Astrocyte of the spinal cord (primary cell): ENCODE measurements around the gene PAK1.

Experiments
- DNase-seq: peaks from one replicate; pipeline ENCODE4 v3.0.0; 2011; ENCODE audit warnings: low read depth, low spot score
- H3K4me3 ChIP-seq: 2 replicates; pipeline ENCODE4 v1.5.1; 2011; ENCODE audit warnings: low read depth, mild to moderate bottlenecking, low read length, moderate library complexity
- CTCF ChIP-seq: IDR thresholded peaks from 2 replicates; pipeline ENCODE4 v1.5.1; 2012; ENCODE audit warnings: low read depth, mild to moderate bottlenecking, low read length, inconsistent platforms
- in situ Hi-C: cut with HindIII; loops from 2 replicates; pipeline ENCODE4 v1.10.0; 2017; ENCODE audit warnings: low sequenced_read_pairs

PAK1 gene

DNA sequence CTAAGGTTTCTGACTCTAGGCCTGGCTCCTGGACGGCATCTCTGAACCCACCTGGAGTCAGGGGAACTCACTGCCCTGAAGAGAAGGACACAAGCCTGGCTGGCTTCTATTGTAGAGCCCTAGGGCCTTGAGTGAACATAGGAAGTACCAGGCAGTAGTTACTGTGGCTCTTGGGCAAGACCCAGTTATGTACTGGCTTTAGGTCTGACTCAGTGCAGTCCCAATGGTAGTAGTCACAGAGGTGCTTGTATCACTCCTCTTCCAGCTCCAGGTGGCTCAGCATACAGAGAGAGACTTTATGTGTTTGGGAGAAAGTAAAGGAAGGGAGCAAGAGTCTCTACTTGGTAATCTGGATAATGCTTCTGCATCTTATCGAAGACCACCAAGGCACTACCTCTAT is 13.9 kb upstream of the PAK1 start:
- H3K4me3 ChIP-seq, result no peak overlapping the region
- no peak for TF ChIP-seq CTCF
- in situ Hi-C loops, result no loop called here
- DNase-seq, result no peak

- no peak overlapping the region for H3K4me3 ChIP-seq
- TF ChIP-seq CTCF, result no peak
- in situ Hi-C loops, result no loop called here
- no peak for DNase-seq
Measured at GRCh38 chr11:77479746-77480352, 6.0 kb upstream of the PAK1 start.

- in situ Hi-C loops, result no loop called here
- H3K4me3 ChIP-seq, result no peak overlapping the region
- no peak for TF ChIP-seq CTCF
- no peak for DNase-seq
Measured at GRCh38 chr11:77475206-77475605, 1.3 kb upstream of the PAK1 start.

- H3K4me3 ChIP-seq, result peak overlapping the region; percentile 56
- in situ Hi-C loops, result no loop called here
- TF ChIP-seq CTCF, result no peak
- no peak for DNase-seq
Measured at GRCh38 chr11:77474684-77475060, 778 bp upstream of the PAK1 start.

DNA sequence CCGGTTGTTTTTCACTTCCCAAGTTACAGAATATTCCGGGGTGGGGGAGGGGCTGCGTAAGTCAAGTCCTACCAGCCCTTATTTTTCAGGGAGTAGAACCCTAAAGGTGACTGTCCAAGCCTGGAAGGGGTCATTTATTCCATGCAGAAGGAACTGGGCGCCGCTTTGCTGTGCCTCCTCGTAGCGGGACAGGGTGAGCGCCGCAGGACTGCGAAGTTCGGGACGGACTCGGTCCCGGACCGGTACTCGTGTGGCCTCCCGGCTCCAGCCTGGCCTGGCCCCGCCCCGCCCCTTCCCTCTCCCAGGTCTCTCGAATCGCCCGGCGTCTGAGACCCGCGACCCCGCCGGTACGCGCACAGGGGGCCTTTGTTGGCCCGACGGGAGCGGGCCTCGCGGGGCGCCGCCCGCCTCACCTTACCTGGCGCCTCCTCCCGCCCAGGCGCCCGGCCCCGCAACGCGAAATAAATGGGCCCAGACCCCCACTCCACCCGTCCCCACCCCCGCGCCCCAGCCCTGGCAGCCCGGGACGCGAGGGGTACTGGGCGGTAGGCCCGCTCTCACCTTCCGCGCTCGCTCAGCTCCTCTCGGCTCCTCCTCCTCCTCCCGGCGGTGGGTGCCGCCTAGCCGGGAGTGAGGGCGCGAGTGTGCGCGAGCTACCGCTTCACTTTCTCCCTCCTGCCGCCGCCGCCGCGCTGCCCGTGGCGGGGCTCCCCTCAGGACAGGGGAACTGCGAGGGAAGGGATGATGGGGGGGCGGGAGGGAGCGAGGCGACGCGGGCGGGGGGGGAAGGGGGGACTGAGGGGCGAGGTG is 698 bp downstream of the PAK1 start:
- peak overlapping the region; percentile 56 for H3K4me3 ChIP-seq
- no peak for TF ChIP-seq CTCF
- in situ Hi-C loops, result no loop called here
- DNase-seq, result peak; percentile 16

DNA sequence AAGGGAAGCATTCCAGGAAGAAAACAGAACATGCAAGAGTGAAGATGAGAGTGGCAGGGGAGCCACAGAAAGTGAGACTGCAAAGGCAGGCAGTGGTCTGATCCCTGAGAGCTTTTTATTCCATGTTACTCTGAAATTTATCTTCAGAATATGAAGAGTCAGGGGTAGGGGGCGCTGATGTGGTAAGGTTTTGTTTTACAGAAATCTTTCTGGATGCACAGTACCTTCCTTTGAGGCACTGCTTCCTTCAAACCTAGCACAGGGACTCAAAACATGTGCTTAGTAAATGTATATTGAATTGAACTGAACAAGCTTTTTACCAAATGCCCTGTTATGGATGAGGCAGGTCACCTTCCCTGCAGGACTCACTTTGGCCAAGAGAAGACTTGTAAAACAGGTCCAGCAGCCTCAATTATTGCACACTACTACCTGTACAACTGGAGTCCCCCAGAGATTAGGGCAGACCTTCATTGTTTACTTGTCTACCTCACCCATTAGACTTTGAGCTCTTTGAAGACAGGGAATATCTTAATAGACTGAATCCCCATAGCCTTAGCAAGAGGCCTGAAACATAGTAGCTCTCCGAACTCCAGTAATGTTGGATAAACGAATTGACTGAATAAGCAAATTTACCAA is 2.2 kb downstream of the PAK1 start:
- H3K4me3 ChIP-seq, result no peak overlapping the region
- TF ChIP-seq CTCF, result peak; percentile 22
- in situ Hi-C loops, result no loop called here
- no peak for DNase-seq
